Muscle of leg (tissue), 11 donors: ENCODE measurements around the gene EIF5. TPM values are rescaled to one million over a fixed set of nuclear protein-coding genes. Genes with fewer than 3 reads are reported as not detected.
"Not testable (repeated sequence)": the region's sequence is repeated elsewhere in the genome, so short reads cannot be mapped to it uniquely, and the experiment has no call there.

Experiments
- DNase-seq: peaks from one replicate; pipeline ENCODE4 v3.0.0; 2013
- H3K27ac ChIP-seq: one replicate; pipeline ENCODE4 v1.5.1; 2013; ENCODE audit warnings: mild to moderate bottlenecking, low read length, control low read depth
- H3K27me3 ChIP-seq: one replicate; pipeline ENCODE4 v1.6.1; 2013; ENCODE audit warnings: low read length; ENCODE audit not compliant: control insufficient read depth, insufficient read depth
- H3K36me3 ChIP-seq: one replicate; pipeline ENCODE4 v1.6.1; 2013; ENCODE audit warnings: low read length; ENCODE audit not compliant: control insufficient read depth, insufficient read depth
- H3K4me1 ChIP-seq: one replicate; pipeline ENCODE4 v1.6.1; 2013; ENCODE audit warnings: low read length; ENCODE audit not compliant: control insufficient read depth, insufficient read depth
- H3K4me3 ChIP-seq: one replicate; pipeline ENCODE4 v1.5.1; 2013; ENCODE audit warnings: low read length, control low read depth
- H3K9me3 ChIP-seq: replicated peaks from 2 replicates; pipeline ENCODE4 v1.6.1; 2013; ENCODE audit warnings: low read depth, low read length; ENCODE audit not compliant: control insufficient read depth
- WGBS: methylation state at CpG from one replicate; pipeline ENCODE4 v1.1.5; 2013; ENCODE audit warnings: missing lambda C conversion rate; ENCODE audit not compliant: insufficient coverage; 5-methylcytosine and 5-hydroxymethylcytosine counted together
- polyA plus RNA-seq, 8 donors: library from polyadenylated mRNA; unstranded; fragments of 120-200 nt; gene quantifications; one replicate each; pipeline versions ENCODE4 v1.2.1 to v1.2.3, GENCODE V29; 2013; ENCODE audit warnings: inconsistent platforms in 1 of 8, low replicate concordance in 1 of 8; ENCODE audit not compliant: insufficient read length in 8 of 8, insufficient read depth in 1 of 8
- total RNA-seq: library from RNA; stranded (reverse); fragments of 120-200 nt; gene quantifications from one replicate; pipeline ENCODE4 v1.2.4, GENCODE V29; 2013

Gene EIF5
- total and polyA plus RNA-seq, 9 donors, result 99.8 to 208 (median 194) TPM

GRCh38 chr14:103347091-103347815 lies 13.2 kb downstream of the EIF5 start:
- WGBS, result 81% methylated on average over 8 of the region's 12 CpGs

GRCh38 chr14:103348154-103348553 lies 14.1 kb downstream of the EIF5 start:
- Histone ChIP-seq H3K9me3 (no peaks in the 10 kb centered on the region), H3K4me1 (no peaks in the 10 kb centered on the region), H3K36me3 (peaks cover 17% of the 10 kb centered on the region), H3K4me3 (no peak overlapping the region), H3K27ac (no peak overlapping the region), H3K27me3 (no peaks in the 10 kb centered on the region)
- DNase-seq, result no peak
- 82% methylated on average over 2 of the region's 5 CpGs for WGBS

More at GRCh38 chr14:103347091-103347815, 13.2 kb downstream of the EIF5 start:
- no peak for DNase-seq
- no peak overlapping the region for H3K27ac ChIP-seq
- H3K4me3 ChIP-seq, result no peak overlapping the region
- H3K4me1 ChIP-seq, result no peaks in the 10 kb centered on the region
- no peaks in the 10 kb centered on the region for H3K9me3 ChIP-seq
- no peaks in the 10 kb centered on the region for H3K27me3 ChIP-seq
- H3K36me3 ChIP-seq, result peaks cover 24% of the 10 kb centered on the region

GRCh38 chr14:103349982-103350381 lies 15.9 kb downstream of the EIF5 start:
- no peak overlapping the region for H3K27ac ChIP-seq
- no peak for DNase-seq
- H3K36me3 ChIP-seq, result peaks cover 2% of the 10 kb centered on the region
- H3K4me1 ChIP-seq, result no peaks in the 10 kb centered on the region
- no peaks in the 10 kb centered on the region for H3K27me3 ChIP-seq
- 87% methylated on average over 13 of the region's 13 CpGs for WGBS
- H3K4me3 ChIP-seq, result no peak overlapping the region
- no peaks in the 10 kb centered on the region for H3K9me3 ChIP-seq

- no peak overlapping the region for H3K27ac ChIP-seq
- H3K27me3 ChIP-seq, result peaks cover 7% of the 10 kb centered on the region
- no peak for DNase-seq
- no peaks in the 10 kb centered on the region for H3K36me3 ChIP-seq
- 73% methylated on average over 7 of the region's 7 CpGs for WGBS
- H3K4me1 ChIP-seq, result no peaks in the 10 kb centered on the region
- no peaks in the 10 kb centered on the region for H3K9me3 ChIP-seq
- no peak overlapping the region for H3K4me3 ChIP-seq
These were observed 19.3 kb downstream of the EIF5 start for GRCh38 chr14:103353362-103353761.

GRCh38 chr14:103354141-103354540 lies 20.1 kb downstream of the EIF5 start:
- Histone ChIP-seq H3K36me3 (no peaks in the 10 kb centered on the region), H3K27ac (no peak overlapping the region), H3K4me3 (no peak overlapping the region), H3K9me3 (no peaks in the 10 kb centered on the region), H3K4me1 (no peaks in the 10 kb centered on the region), H3K27me3 (peaks cover 7% of the 10 kb centered on the region)
- WGBS, result 77% methylated on average over 4 of the region's 7 CpGs
- no peak for DNase-seq

- no peaks in the 10 kb centered on the region for H3K36me3 ChIP-seq
- H3K4me1 ChIP-seq, result no peaks in the 10 kb centered on the region
- no peak overlapping the region for H3K4me3 ChIP-seq
- no peaks in the 10 kb centered on the region for H3K9me3 ChIP-seq
- peaks cover 7% of the 10 kb centered on the region for H3K27me3 ChIP-seq
- DNase-seq, result no peak
- WGBS, result 80% methylated on average over 4 of the region's 9 CpGs
- H3K27ac ChIP-seq, result no peak overlapping the region
These were observed 22.1 kb downstream of the EIF5 start for GRCh38 chr14:103356024-103356682.

GRCh38 chr14:103357552-103357951 lies 23.5 kb downstream of the EIF5 start:
- DNase-seq, H3K27ac ChIP-seq, H3K9me3 ChIP-seq, H3K27me3 ChIP-seq, H3K4me3 ChIP-seq, H3K36me3 ChIP-seq, H3K4me1 ChIP-seq: not testable (repeated sequence)
- WGBS, result 86% methylated on average over 7 of the region's 10 CpGs

GRCh38 chr14:103360548-103360947 lies 26.5 kb downstream of the EIF5 start:
- Histone ChIP-seq H3K4me1 (no peaks in the 10 kb centered on the region), H3K36me3 (no peaks in the 10 kb centered on the region), H3K27ac (no peak overlapping the region), H3K27me3 (peaks cover 9% of the 10 kb centered on the region), H3K4me3 (no peak overlapping the region), H3K9me3 (peaks cover 6% of the 10 kb centered on the region)
- no peak for DNase-seq
- 88% methylated on average over 3 of the region's 7 CpGs for WGBS

- 88% methylated on average over 3 of the region's 5 CpGs for WGBS
- Histone ChIP-seq H3K27me3 (peaks cover 6% of the 10 kb centered on the region), H3K9me3 (peaks cover 6% of the 10 kb centered on the region), H3K36me3 (no peaks in the 10 kb centered on the region), H3K4me1 (no peaks in the 10 kb centered on the region), H3K4me3 (no peak overlapping the region), H3K27ac (no peak overlapping the region)
- DNase-seq, result no peak
These were observed 27.8 kb downstream of the EIF5 start for GRCh38 chr14:103361867-103362266.

- no CpG with 5 or more reads among the region's 1 CpG for WGBS
- Histone ChIP-seq H3K9me3 (peaks cover 6% of the 10 kb centered on the region), H3K27ac (no peak overlapping the region), H3K4me1 (no peaks in the 10 kb centered on the region), H3K27me3 (peaks cover 5% of the 10 kb centered on the region), H3K4me3 (no peak overlapping the region), H3K36me3 (no peaks in the 10 kb centered on the region)
- DNase-seq, result no peak
These were observed 28.7 kb downstream of the EIF5 start for GRCh38 chr14:103362780-103363179.
